GM12878 (cell line): ENCODE data around the gene CILP2.

Source experiments
- KDM1A ChIP-seq: fragments of 200-600 bp; sonication (generic); IDR thresholded peaks from 2 replicates; pipeline ENCODE4 v1.6.1; 2016; ENCODE audit warnings: borderline replicate concordance
- MYC ChIP-seq: IDR thresholded peaks from 2 replicates; pipeline ENCODE4 v1.6.1; 2011; ENCODE audit warnings: mild to moderate bottlenecking, low read length, moderate library complexity, inconsistent platforms; ENCODE audit not compliant: insufficient read depth, insufficient replicate concordance, insufficient read length, severe bottlenecking
- POLR2A ChIP-seq: IDR thresholded peaks from 2 replicates; pipeline ENCODE4 v1.6.1; 2011; ENCODE audit warnings: low read depth, mild to moderate bottlenecking, low read length
- SIX5 ChIP-seq: IDR thresholded peaks from 2 replicates; pipeline ENCODE4 v1.6.1; 2011; ENCODE audit warnings: mild to moderate bottlenecking, low read depth, low read length, moderate library complexity; ENCODE audit not compliant: severe bottlenecking
- SUZ12 ChIP-seq: fragments of 200-600 bp; sonication (generic); IDR thresholded peaks from one replicate; pipeline ENCODE4 v1.6.1; 2018; ENCODE audit warnings: antibody characterized with exemption, mild to moderate bottlenecking; ENCODE audit not compliant: unreplicated experiment
- TF ChIP-seq, protein P1 (sequence below), 3 experiments: IDR thresholded peaks in 2 of 3; conservative IDR thresholded peaks in 1 of 3; 2 replicates each; pipeline ENCODE4 v1.5.1; 2011; ENCODE audit warnings: low read depth in 3 of 3, low read length in 3 of 3, mild to moderate bottlenecking in 3 of 3, control low read depth in 2 of 3, moderate library complexity in 2 of 3, inconsistent platforms in 1 of 3, mixed read lengths in 1 of 3; ENCODE audit not compliant: control insufficient read depth in 2 of 3, insufficient read depth in 1 of 3; ENCODE audit errors: extremely low read depth in 1 of 3

DNA sequence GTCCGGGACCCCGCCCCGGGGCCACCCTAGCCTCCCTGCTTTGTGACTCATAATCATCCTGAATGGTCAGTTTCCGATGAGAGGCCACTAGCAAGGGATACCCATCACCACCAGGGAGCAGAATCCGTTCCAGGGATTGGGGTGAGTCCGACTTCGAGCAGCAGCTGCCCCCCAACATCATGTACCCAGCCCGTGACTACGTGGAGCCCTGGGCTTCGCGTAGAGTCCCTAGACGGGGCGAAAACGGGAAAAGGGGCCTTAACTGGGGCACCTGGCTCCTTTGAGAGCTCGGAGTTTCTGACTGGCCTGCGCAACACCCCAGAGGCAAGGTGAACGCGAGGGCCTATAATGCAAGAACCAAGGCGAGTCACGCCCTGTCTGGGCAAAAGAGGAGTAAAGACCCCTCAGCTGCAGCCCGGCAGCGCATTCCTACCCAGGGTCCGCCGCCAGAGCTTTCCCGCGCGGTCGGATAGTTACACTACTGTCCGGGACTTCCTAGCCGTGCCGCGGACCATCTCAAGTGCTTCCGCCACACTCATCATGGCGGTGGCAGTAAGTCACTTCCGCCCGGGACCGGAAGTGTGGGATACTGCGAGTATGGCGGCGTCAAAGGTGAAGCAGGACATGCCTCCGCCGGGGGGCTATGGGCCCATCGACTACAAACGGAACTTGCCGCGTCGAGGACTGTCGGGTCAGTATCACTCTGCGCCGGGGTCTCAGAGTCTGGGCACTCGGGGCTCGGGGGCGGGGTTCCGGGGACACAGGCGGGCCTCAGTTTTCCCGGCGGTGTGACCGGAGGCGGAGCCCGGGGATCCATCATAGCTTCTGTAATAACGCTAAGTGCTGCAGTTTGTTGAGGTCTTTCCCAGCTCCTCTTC lies 22.2 kb upstream of the CILP2 start, which contains the start of gene NDUFA13:
- TF ChIP-seq, protein P1, sequence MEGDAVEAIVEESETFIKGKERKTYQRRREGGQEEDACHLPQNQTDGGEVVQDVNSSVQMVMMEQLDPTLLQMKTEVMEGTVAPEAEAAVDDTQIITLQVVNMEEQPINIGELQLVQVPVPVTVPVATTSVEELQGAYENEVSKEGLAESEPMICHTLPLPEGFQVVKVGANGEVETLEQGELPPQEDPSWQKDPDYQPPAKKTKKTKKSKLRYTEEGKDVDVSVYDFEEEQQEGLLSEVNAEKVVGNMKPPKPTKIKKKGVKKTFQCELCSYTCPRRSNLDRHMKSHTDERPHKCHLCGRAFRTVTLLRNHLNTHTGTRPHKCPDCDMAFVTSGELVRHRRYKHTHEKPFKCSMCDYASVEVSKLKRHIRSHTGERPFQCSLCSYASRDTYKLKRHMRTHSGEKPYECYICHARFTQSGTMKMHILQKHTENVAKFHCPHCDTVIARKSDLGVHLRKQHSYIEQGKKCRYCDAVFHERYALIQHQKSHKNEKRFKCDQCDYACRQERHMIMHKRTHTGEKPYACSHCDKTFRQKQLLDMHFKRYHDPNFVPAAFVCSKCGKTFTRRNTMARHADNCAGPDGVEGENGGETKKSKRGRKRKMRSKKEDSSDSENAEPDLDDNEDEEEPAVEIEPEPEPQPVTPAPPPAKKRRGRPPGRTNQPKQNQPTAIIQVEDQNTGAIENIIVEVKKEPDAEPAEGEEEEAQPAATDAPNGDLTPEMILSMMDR (IDR thresholded peaks at IDR 0.05 in 2 of 3, conservative IDR thresholded peaks at IDR 0.05 in 1 of 3; ENCODE audit: control insufficient read depth in 2 of 3, extremely low read depth in 1 of 3, insufficient read depth in 1 of 3, low read depth in 3 of 3, low read length in 3 of 3): 0 out of 6 replicates have a peak, but pooled peaks of 1 of the 3 experiments have one; percentile 2
- TF ChIP-seq SUZ12: no peak
- TF ChIP-seq MYC: peak; percentile 41
- peak; percentile 96 for TF ChIP-seq POLR2A
- TF ChIP-seq SIX5: peak; percentile 82
- no peak for TF ChIP-seq KDM1A
